Ramos (cell line): ENCODE measurements around the gene MKRN1.
"Not testable (repeated sequence)": the region's sequence is repeated elsewhere in the genome, so short reads cannot be mapped to it uniquely, and the experiment has no call there.

Experiments used
- in situ Hi-C: fragments of 300-500 bp; cut with MboI; formaldehyde crosslinking; loops from one replicate; pipeline ENCODE4 v1.14.3; 2022; ENCODE audit warnings: low sequenced_read_pairs; ENCODE audit not compliant: unreplicated experiment

The MKRN1 gene

GRCh38 chr7:140485500-140486265 lies 6.4 kb upstream of the MKRN1 start:
- in situ Hi-C loops: no loop called here

GRCh38 chr7:140484951-140485499 lies 5.7 kb upstream of the MKRN1 start:
- in situ Hi-C loops: no loop called here

- in situ Hi-C loops: no loop called here
These were observed 5.2 kb upstream of the MKRN1 start for GRCh38 chr7:140484479-140484878.

GRCh38 chr7:140479739-140480084 lies 407 bp upstream of the MKRN1 start:
- in situ Hi-C loops: no loop called here

- in situ Hi-C loops: no loop called here
These were observed 851 bp downstream of the MKRN1 start for GRCh38 chr7:140478246-140479061.

GRCh38 chr7:140476698-140477261 lies 2.5 kb downstream of the MKRN1 start:
- in situ Hi-C loops: no loop called here

- in situ Hi-C loops: no loop called here
These were observed 3.5 kb downstream of the MKRN1 start for GRCh38 chr7:140475747-140476333.

GRCh38 chr7:140463111-140463510 lies 16.2 kb downstream of the MKRN1 start:
- in situ Hi-C loops: no loop called here

- in situ Hi-C loops: no loop called here
These were observed 20.4 kb downstream of the MKRN1 start for GRCh38 chr7:140458916-140459315.

- in situ Hi-C loops: no loop called here
These were observed 21.1 kb downstream of the MKRN1 start for GRCh38 chr7:140458201-140458600.

GRCh38 chr7:140456551-140457051 lies 22.7 kb downstream of the MKRN1 start:
- in situ Hi-C loops: no loop called here

- in situ Hi-C loops: no loop called here
These were observed 23.6 kb downstream of the MKRN1 start for GRCh38 chr7:140455743-140456142.

- in situ Hi-C loops: no loop called here
These were observed 24.7 kb downstream of the MKRN1 start for GRCh38 chr7:140454657-140455015.

GRCh38 chr7:140453785-140454656 lies 25.3 kb downstream of the MKRN1 start:
- in situ Hi-C loops: not testable (repeated sequence)

GRCh38 chr7:140453273-140453672 lies 26.0 kb downstream of the MKRN1 start:
- in situ Hi-C loops: no loop called here

- in situ Hi-C loops: no loop called here
These were observed 27.6 kb downstream of the MKRN1 start for GRCh38 chr7:140451716-140452115.

- in situ Hi-C loops: no loop called here
These were observed 30.4 kb downstream of the MKRN1 start for GRCh38 chr7:140448781-140449480.

GRCh38 chr7:140447841-140448240 lies 31.5 kb downstream of the MKRN1 start:
- in situ Hi-C loops: no loop called here

- in situ Hi-C loops: no loop called here
These were observed 32.8 kb downstream of the MKRN1 start for GRCh38 chr7:140446467-140446866.
